Hepatocyte (in vitro differentiated cells): ENCODE measurements around the gene RPL18. TPM values are rescaled to one million over a fixed set of nuclear protein-coding genes. Genes with fewer than 3 reads are reported as not detected.

Experiments used
- DNase-seq: peaks from one replicate; pipeline ENCODE4 v3.0.0-alpha.2; 2016; ENCODE audit warnings: low spot score
- H2AFZ ChIP-seq: fragments of 200-600 bp; sonication (generic); 2 replicates; pipeline ENCODE4 v1.6.0; 2016; ENCODE audit warnings: antibody characterized with exemption, mild to moderate bottlenecking
- H3K27ac ChIP-seq: fragments of 200-600 bp; sonication (generic); 2 replicates; pipeline ENCODE4 v1.5.1; 2016; ENCODE audit warnings: mild to moderate bottlenecking
- H3K27me3 ChIP-seq: fragments of 200-600 bp; sonication (generic); 2 replicates; pipeline ENCODE4 v1.6.1; 2016
- H3K36me3 ChIP-seq: fragments of 200-600 bp; sonication (generic); replicated peaks from 2 replicates; pipeline ENCODE4 v1.5.1; 2016; ENCODE audit warnings: low read depth; ENCODE audit not compliant: insufficient read depth
- H3K4me1 ChIP-seq: fragments of 200-600 bp; sonication (generic); 2 replicates; pipeline ENCODE4 v1.5.1; 2016; ENCODE audit warnings: mild to moderate bottlenecking, moderate library complexity; ENCODE audit not compliant: insufficient read depth
- H3K4me2 ChIP-seq: fragments of 200-600 bp; sonication (generic); 2 replicates; pipeline ENCODE4 v1.6.0; 2016
- H3K4me3 ChIP-seq: fragments of 200-600 bp; sonication (generic); 2 replicates; pipeline ENCODE4 v1.5.1; 2016; ENCODE audit warnings: mild to moderate bottlenecking
- H3K79me2 ChIP-seq: fragments of 200-600 bp; sonication (generic); 2 replicates; pipeline ENCODE4 v1.6.0; 2017; ENCODE audit warnings: mild to moderate bottlenecking
- H3K9me2 ChIP-seq: fragments of 200-600 bp; sonication (generic); replicated peaks from 2 replicates; pipeline ENCODE4 v1.6.0; 2017; ENCODE audit warnings: mild to moderate bottlenecking; ENCODE audit not compliant: insufficient read depth
- H3K9me3 ChIP-seq: fragments of 200-600 bp; sonication (generic); 2 replicates; pipeline ENCODE4 v1.5.1; 2016; ENCODE audit warnings: low read depth, mild to moderate bottlenecking
- H4K20me1 ChIP-seq: fragments of 200-600 bp; sonication (generic); 2 replicates; pipeline ENCODE4 v1.6.0; 2016; ENCODE audit warnings: mild to moderate bottlenecking; ENCODE audit not compliant: insufficient read depth, poor library complexity, severe bottlenecking
- CTCF ChIP-seq: fragments of 200-600 bp; sonication (generic); IDR thresholded peaks from 2 replicates; pipeline ENCODE4 v1.5.1; 2016; ENCODE audit warnings: antibody characterized with exemption, mild to moderate bottlenecking; ENCODE audit not compliant: poor library complexity
- EZH2 ChIP-seq: fragments of 200-600 bp; sonication (generic); IDR thresholded peaks from 2 replicates; pipeline ENCODE4 v1.6.1; 2016; ENCODE audit warnings: antibody characterized with exemption, mild to moderate bottlenecking, borderline replicate concordance
- EZH2phosphoT487 ChIP-seq: fragments of 200-600 bp; sonication (generic); IDR thresholded peaks from one replicate; pipeline ENCODE4 v1.6.1; 2018; ENCODE audit warnings: antibody characterized with exemption, mild to moderate bottlenecking, low read depth, moderate library complexity; ENCODE audit not compliant: unreplicated experiment, severe bottlenecking
- WGBS: methylation state at CpG from one replicate; pipeline ENCODE4 v1.1.6; 2016; ENCODE audit warnings: low lambda C conversion rate; ENCODE audit errors: missing lambda C conversion rate; 5-methylcytosine and 5-hydroxymethylcytosine counted together
- polyA plus RNA-seq: library from polyadenylated mRNA; unstranded; fragments of >200 nt; fragmentation: Nextera tagmentation; extraction: Ambion mirVana; gene quantifications from 2 replicates; pipeline ENCODE4 v1.2.1, GENCODE V29; 2016
- total RNA-seq: library from RNA; depleted of rRNA; stranded (reverse); fragments of >200 nt; gene quantifications from 2 replicates; pipeline ENCODE4 v1.2.3, GENCODE V29; 2014

Gene RPL18
- total and polyA plus RNA-seq, 2 experiments from 2014 or later, result 623 to 1,372 TPM

- Histone ChIP-seq H3K4me1 (peaks cover 4% of the 10 kb centered on the region), H3K27me3 (no peaks in the 10 kb centered on the region), H3K36me3 (no peaks in the 10 kb centered on the region), H4K20me1 (no peaks in the 10 kb centered on the region), H3K4me2 (no peak overlapping the region), H3K79me2 (no peaks in the 10 kb centered on the region), H3K9me2 (no peaks in the 10 kb centered on the region), H2AFZ (no peak overlapping the region), H3K4me3 (no peak overlapping the region), H3K9me3 (no peaks in the 10 kb centered on the region), H3K27ac (no peak overlapping the region)
- TF ChIP-seq EZH2phosphoT487, result no peak
- TF ChIP-seq CTCF, result no peak
- TF ChIP-seq EZH2, result no peak
- DNase-seq, result no peak
- WGBS, result 85% methylated on average over 29 of the region's 30 CpGs
These were observed 19.8 kb downstream of the RPL18 start for GRCh38 chr19:48598996-48599700.

GRCh38 chr19:48596679-48597465 lies 22.1 kb downstream of the RPL18 start:
- no peak for DNase-seq
- Histone ChIP-seq H3K9me2 (no peaks in the 10 kb centered on the region), H3K4me2 (no peak overlapping the region), H2AFZ (no peak overlapping the region), H3K4me3 (no peak overlapping the region), H4K20me1 (no peaks in the 10 kb centered on the region), H3K36me3 (no peaks in the 10 kb centered on the region), H3K27ac (no peak overlapping the region), H3K79me2 (no peaks in the 10 kb centered on the region), H3K9me3 (no peaks in the 10 kb centered on the region), H3K27me3 (no peaks in the 10 kb centered on the region), H3K4me1 (no peaks in the 10 kb centered on the region)
- TF ChIP-seq EZH2phosphoT487 (no peak), EZH2 (no peak), CTCF (no peak)
- 86% methylated on average over 39 of the region's 39 CpGs for WGBS

- Histone ChIP-seq H3K27me3 (no peaks in the 10 kb centered on the region), H3K36me3 (no peaks in the 10 kb centered on the region), H4K20me1 (no peaks in the 10 kb centered on the region), H3K4me3 (no peak overlapping the region), H3K9me3 (no peaks in the 10 kb centered on the region), H3K9me2 (no peaks in the 10 kb centered on the region), H2AFZ (no peak overlapping the region), H3K27ac (no peak overlapping the region), H3K4me1 (no peaks in the 10 kb centered on the region), H3K79me2 (no peaks in the 10 kb centered on the region), H3K4me2 (no peak overlapping the region)
- TF ChIP-seq CTCF (no peak), EZH2 (no peak), EZH2phosphoT487 (no peak)
- no peak for DNase-seq
- 87% methylated on average over 3 of the region's 4 CpGs for WGBS
These were observed 22.7 kb downstream of the RPL18 start for GRCh38 chr19:48596237-48596636.
